Measurements from ENCODE around the gene MAGI2.
"Not testable (repeated sequence)": the region's sequence is repeated elsewhere in the genome, so short reads cannot be mapped to it uniquely, and the experiment has no call there.

Gene MAGI2

GRCh38 chr7:78605119-78605518, 848.3 kb downstream of the MAGI2 start:
- no peak for ATAC-seq

GRCh38 chr7:78601728-78602127, 851.7 kb downstream of the MAGI2 start:
- ATAC-seq = no peak

GRCh38 chr7:78594156-78594555, 859.3 kb downstream of the MAGI2 start:
- ATAC-seq = no peak

GRCh38 chr7:78588393-78588792, 865.1 kb downstream of the MAGI2 start:
- no peak for ATAC-seq

GRCh38 chr7:78587443-78588044, 865.9 kb downstream of the MAGI2 start:
- ATAC-seq = no peak

- ATAC-seq = no peak
Observed at GRCh38 chr7:78585980-78586379, 867.5 kb downstream of the MAGI2 start.

- no peak for ATAC-seq
Observed at GRCh38 chr7:78578686-78579085, 874.8 kb downstream of the MAGI2 start.

GRCh38 chr7:78577174-78577952, 876.1 kb downstream of the MAGI2 start:
- not testable (repeated sequence) for ATAC-seq

GRCh38 chr7:78576236-78576635, 877.2 kb downstream of the MAGI2 start:
- ATAC-seq = no peak

GRCh38 chr7:78571292-78571691, 882.2 kb downstream of the MAGI2 start:
- ATAC-seq = no peak

GRCh38 chr7:78568690-78569089, 884.8 kb downstream of the MAGI2 start:
- ATAC-seq = no peak

- ATAC-seq = no peak
Observed at GRCh38 chr7:78567836-78568235, 885.6 kb downstream of the MAGI2 start.

- no peak for ATAC-seq
Observed at GRCh38 chr7:78565784-78566183, 887.7 kb downstream of the MAGI2 start.

- no peak for ATAC-seq
Observed at GRCh38 chr7:78563191-78563590, 890.3 kb downstream of the MAGI2 start.

- ATAC-seq = no peak
Observed at GRCh38 chr7:78562191-78562590, 891.3 kb downstream of the MAGI2 start.

- no peak for ATAC-seq
Observed at GRCh38 chr7:78558566-78558965, 894.9 kb downstream of the MAGI2 start.

GRCh38 chr7:78543976-78544375, 909.5 kb downstream of the MAGI2 start:
- ATAC-seq = no peak

- no peak for ATAC-seq
Observed at GRCh38 chr7:78542981-78543380, 910.5 kb downstream of the MAGI2 start.

GRCh38 chr7:78542541-78542940, 910.9 kb downstream of the MAGI2 start:
- no peak for ATAC-seq

GRCh38 chr7:78539825-78540224, 913.6 kb downstream of the MAGI2 start:
- no peak for ATAC-seq

- no peak for ATAC-seq
Observed at GRCh38 chr7:78535655-78536054, 917.8 kb downstream of the MAGI2 start.

GRCh38 chr7:78530351-78530750, 923.1 kb downstream of the MAGI2 start:
- ATAC-seq = no peak

GRCh38 chr7:78529392-78529791, 924.1 kb downstream of the MAGI2 start:
- ATAC-seq = no peak

- ATAC-seq = no peak
Observed at GRCh38 chr7:78528964-78529363, 924.5 kb downstream of the MAGI2 start.

GRCh38 chr7:78523930-78524329, 929.5 kb downstream of the MAGI2 start:
- ATAC-seq = no peak
